CD4-positive, alpha-beta T cell treated with Interferon alpha-2 for 1 hour (primary cell): ENCODE data around the gene ZNF827.

Source experiments
- DNase-seq, 2 donors: peaks; one replicate each; pipeline ENCODE4 v3.0.0-alpha.2; 2020 to 2022

The ZNF827 gene

DNA sequence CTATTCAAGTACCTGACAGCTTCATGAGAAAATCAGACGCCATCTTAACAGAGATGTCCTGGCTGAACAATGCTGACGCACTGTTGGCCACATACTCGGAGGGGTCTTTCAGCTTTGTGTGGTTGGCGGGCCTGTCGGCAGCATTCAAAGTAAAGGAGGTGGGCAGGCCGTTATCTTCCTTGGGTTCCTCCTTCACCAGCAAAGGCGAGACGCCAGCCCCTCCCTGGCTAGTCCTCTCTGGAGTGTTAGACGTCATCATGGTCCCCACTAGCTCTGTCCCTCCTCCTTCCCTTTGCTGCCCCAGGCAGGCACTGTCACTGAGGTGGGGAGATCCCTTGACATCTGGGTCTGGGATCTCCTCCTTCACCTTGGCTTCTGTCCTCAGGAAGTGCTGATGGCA lies 53.0 kb downstream of the ZNF827 start:
- no peak for DNase-seq

DNA sequence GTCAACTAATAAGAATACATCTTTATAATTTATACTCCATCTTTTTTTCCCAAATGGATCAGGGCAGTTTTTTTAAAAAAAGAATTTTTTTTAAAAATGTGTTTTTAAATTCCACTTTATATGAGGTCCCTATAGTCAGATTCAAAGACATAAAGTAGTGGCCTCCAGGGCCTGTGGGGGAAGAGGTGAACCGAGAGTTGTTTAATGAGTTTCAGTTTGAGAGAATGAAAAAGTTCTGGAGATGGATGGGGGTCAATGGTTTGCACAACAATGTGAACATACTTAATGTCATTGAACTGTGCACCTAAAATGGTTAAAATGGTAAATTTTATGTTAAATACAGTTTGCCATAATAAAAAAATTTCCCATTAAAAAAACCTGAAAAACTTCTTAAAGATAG lies 53.8 kb downstream of the ZNF827 start:
- DNase-seq = no peak

- no peak for DNase-seq
Observed at GRCh38 chr4:145883101-145883694, 55.4 kb downstream of the ZNF827 start.

GRCh38 chr4:145882604-145883003 lies 56.0 kb downstream of the ZNF827 start:
- DNase-seq = no peak

DNA sequence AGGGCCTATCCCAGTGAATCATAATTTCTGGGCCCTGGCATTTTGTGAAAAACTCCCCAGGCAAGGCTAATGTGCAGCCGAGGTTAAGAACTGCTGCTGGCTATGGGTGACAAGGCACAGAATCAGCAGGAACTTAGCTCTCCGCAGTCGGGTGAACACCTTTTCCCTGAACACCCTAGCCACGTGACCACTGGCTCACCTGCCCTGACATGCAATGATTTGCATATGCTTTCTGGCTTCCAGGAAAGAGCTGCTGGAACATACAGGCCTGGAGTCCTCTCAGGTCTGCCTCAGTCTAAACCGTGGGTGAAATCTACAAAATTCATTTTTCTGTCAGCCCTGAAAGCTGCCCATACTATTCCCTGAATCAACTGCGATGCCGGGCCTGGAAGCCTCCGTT lies 56.6 kb downstream of the ZNF827 start:
- DNase-seq = peak in 1 of 2 donors; percentile 4

DNA sequence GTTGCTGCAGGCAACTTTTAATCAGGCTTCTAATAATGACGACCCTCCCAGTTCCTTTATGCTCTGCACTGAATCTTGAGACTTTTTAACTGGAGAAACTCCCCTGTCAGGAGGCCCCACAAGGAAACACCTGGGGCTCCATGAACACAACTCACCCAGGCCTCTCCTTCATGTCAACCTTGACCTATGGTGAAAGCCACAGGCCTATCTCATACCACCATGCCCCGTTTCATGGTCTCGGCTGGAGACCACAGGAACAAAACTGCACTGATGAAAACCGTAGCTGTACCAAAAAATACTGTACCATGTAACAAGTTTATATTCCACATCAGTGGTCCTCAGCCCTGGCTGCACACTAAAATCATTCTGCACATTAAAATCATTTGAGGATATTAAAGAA lies 57.0 kb downstream of the ZNF827 start:
- DNase-seq = no peak

- DNase-seq = no peak
Observed at GRCh38 chr4:145880355-145880960, 58.2 kb downstream of the ZNF827 start.

DNA sequence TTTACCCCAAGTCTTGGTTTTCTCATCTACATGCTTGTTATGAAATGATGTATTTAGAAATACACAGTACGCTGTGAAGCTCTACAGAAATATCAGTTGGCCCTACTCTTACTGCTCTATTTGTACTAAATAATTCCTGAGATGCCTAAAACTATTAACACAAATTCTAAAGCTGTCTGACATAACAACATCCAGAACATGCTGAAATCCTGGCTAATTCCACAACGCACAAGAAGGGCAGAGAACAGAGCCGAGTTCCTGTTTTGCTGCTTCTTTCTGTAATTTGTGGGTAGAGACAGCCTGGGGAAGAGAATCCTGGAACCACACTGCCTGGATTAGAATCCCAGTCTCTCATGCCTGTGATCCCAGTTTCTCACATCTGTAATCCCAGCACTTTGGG lies 59.0 kb downstream of the ZNF827 start:
- DNase-seq = no peak

DNA sequence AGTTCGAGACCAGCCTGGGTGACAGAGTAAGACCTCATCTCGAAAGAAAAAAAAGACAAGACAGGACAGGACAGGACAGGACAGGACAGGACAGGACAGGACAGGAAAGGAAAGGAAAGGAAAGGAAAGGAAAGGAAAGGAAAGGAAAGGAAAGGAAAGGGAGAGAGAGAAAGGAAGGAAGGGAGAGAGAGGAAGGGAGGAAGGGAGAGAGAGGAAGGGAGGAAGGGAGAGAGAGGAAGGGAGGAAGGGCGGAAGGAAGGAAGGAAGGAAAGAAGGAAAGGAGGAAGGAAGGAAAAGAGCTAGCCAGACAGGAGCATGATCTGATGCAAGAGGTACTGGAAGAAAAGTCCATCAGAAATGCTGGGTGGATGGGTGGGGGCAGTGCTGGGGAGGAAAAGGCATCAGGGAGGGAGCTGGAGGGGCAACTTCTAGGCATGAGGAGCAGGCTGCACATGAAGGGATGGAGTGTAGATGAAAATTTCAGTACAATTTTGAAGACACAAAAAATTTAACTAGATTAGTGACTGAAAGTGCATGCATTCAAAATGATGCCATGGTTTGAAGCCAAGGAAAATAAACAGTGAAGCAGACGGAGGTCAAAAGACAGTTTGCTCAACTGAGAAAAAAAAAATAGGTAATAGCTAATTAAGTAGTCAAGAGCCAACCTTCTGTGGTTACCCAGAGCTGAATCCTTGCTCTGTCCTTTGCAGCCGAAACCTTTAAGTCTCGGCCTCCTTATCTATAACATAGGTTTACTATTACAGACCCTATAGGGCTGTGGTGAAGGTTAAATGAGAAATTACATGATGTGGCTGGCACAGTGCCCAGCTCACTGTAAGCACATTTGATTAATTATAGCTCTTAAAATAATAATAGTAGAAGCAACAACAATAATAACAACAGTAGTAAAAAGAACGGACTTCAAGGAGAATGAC lies 59.9 kb downstream of the ZNF827 start:
- DNase-seq = no peak

- DNase-seq = no peak
Observed at GRCh38 chr4:145876531-145877180, 62.0 kb downstream of the ZNF827 start.

DNA sequence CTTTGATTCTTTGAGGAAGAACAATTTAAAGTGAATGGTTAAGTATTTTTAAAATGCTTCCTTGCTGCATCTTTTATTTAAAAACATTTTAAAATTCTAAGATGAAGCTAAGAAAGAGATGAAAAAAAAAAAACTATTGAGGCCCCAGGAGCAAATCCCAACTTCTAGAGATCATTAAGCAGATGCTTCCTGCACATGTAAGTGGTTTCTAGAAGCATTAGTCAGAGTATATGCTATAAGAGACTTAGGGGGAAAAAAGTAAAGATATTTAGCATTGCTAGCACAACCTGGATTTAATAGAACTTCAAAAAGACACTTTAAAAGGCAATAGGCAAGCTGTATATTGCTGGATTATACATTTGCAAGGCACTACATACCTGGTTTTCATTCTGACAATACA lies 64.7 kb downstream of the ZNF827 start:
- DNase-seq = no peak

DNA sequence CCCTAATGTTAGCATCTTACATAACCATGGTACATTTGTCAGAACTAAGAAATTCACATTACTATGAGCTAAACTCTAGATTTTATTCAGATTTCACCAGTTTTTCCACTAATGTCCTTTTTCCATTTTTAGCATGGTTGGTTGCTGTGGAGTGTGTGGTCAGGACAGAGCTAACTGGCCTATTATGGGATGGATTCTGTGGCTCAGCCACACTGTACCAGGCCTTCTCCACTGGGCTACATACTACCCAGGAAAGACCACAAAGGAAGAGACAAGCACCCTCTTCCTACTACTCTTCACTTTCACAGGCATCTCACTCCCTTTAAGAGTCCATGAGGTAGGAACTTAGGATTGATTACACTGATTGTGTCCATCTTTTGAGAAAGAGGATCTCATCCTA lies 67.4 kb downstream of the ZNF827 start:
- no peak for DNase-seq

- DNase-seq = no peak
Observed at GRCh38 chr4:145870155-145871020, 68.2 kb downstream of the ZNF827 start.

DNA sequence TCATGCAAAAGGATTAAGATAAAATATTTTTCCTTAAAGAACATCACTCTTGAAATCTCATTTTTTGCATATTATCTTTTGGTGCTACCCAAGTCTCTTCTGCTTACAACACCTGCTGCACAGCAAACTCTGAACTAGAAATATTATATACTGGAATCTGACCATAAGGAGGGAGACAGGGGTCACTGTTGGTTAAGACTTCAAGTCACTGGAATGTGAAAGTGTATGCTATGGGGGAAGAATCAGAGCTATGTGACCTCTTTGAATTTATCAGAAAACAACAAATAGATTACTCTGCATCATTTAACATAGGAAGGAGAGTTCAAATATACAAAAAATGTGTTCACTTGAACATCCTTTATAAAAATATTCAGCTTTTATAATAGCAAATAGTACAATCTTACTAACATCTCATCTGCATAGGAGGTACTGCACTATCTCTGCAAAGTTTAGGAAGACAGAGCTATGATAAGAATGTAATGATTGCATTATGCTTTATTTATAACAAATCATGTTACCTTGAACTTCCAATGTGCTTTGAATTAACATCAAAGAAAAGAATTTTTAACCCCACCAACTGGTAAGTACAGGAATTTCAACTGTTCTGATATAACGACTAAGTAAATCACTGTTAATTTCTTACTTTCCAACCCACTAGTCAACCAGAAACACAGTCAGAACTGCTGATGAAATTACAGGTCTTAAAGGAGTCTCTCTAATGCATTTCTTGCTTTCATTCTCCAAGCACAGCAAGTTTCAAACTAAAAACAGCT lies 69.8 kb downstream of the ZNF827 start:
- no peak for DNase-seq

DNA sequence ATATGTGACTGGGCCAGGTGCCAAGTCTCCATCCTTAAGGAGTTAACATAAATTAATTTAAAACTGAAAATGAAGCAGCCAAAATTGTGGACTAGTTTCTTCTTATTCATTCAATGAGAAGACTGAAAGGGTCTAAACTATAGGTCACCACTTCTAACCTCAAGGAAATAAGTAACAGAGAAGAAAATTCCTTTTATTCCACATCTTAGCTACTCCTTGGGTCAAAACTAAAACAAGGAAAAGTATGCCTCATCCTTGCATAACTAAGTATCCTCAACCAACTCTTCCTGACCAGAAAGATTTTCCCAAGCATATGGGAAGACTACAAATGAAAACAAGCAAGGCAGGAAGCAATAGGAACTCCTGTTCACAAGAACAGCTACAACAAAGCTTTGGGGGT lies 71.2 kb downstream of the ZNF827 start:
- DNase-seq = no peak

DNA sequence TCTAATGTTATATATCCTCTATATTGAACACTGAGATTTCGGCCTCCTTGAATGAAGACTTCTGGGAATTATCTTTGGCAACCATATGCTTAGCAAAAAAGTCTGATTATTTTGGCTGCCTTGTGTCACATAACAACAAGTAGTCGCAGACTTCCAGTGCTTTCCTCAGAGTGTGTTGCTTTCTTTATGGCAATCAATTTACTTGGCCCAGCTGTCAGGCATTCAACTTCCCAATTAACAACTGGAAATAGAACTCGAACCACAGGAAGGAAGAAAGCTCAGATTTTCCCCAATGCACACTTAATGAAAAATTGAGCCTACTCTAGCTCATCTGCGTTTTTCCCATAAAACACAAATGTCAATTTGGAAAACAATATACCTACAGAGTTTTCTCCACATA lies 71.6 kb downstream of the ZNF827 start:
- no peak for DNase-seq

- no peak for DNase-seq
Observed at GRCh38 chr4:145865274-145865941, 73.2 kb downstream of the ZNF827 start.

DNA sequence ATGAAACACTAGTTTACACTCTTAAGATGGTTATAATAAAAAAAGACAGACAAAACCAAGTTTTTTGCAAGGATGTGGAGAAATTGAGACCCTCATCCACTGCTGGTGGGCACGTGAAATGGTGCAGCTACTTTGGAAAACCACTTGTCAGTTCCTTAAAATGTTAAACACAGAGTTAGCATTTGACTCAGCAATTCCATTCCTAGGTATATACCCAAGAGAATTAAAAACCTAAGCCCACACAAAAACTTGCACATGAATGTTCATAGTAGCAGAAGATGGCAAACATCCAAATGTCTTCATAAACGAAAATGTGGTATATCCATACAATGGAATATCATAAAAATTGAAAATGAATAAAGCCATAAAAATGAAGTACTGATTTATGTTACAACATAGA lies 75.4 kb downstream of the ZNF827 start:
- no peak for DNase-seq

- DNase-seq = no peak
Observed at GRCh38 chr4:145861336-145862318, 77.0 kb downstream of the ZNF827 start.

- DNase-seq = no peak
Observed at GRCh38 chr4:145860897-145861296, 77.7 kb downstream of the ZNF827 start.
